WTC11 (cell line): ENCODE data around the gene GNPDA1. TPM values are rescaled to one million over a fixed set of nuclear protein-coding genes. Genes with fewer than 3 reads are reported as not detected.
A peak's percentile ranks its signal among the peaks of the same experiment; 100 is the strongest.

Experiments
- ATAC-seq: fragments of 200-7000 bp; cut with Tn5 transposase; 2 replicates; pipeline ENCODE4 v1.10.0; 2021; ENCODE audit warnings: mild to moderate bottlenecking, moderate library complexity
- CTCF ChIA-PET: fragments of 300-600 bp; sonication (Branson Sonifier 250); formaldehyde crosslinking; loops from one replicate; lab custom pipeline; 2021; ENCODE audit warnings: antibody characterized with exemption; lab: Charles Lee
- POLR2A ChIA-PET: fragments of 350-600 bp; sonication (Branson Sonifier 250); formaldehyde crosslinking; loops from one replicate; lab custom pipeline; 2021; ENCODE audit warnings: antibody characterized with exemption; lab: Charles Lee
- DNase-seq: peaks from one replicate; pipeline ENCODE4 v3.0.0; 2021; ENCODE audit warnings: low spot score
- H3K27ac Mint-ChIP-seq: 2 replicates; pipeline ENCODE4 v1.8.0; 2021; ENCODE audit warnings: mixed read lengths
- H3K27me3 Mint-ChIP-seq: 2 replicates; pipeline ENCODE4 v1.8.0; 2021; ENCODE audit warnings: low read depth, mild to moderate bottlenecking, moderate library complexity, mixed read lengths
- H3K36me3 Mint-ChIP-seq: 2 replicates; pipeline ENCODE4 v1.8.0; 2021; ENCODE audit warnings: mixed read lengths
- H3K4me1 Mint-ChIP-seq: 2 replicates; pipeline ENCODE4 v1.8.0; 2022; ENCODE audit warnings: mixed read lengths
- H3K4me3 Mint-ChIP-seq: 2 replicates; pipeline ENCODE4 v1.8.0; 2021; ENCODE audit warnings: mild to moderate bottlenecking, moderate library complexity, mixed read lengths
- H3K9me3 Mint-ChIP-seq: 2 replicates; pipeline ENCODE4 v1.8.0; 2021; ENCODE audit warnings: mixed read lengths
- CREB1 ChIP-seq: sonication (generic); formaldehyde crosslinking; IDR thresholded peaks from 2 replicates; pipeline ENCODE4 v1.8.0; 2023; ENCODE audit warnings: mild to moderate bottlenecking, missing genetic modification reagents
- HMGA2 ChIP-seq: fragments of 250-450 bp; sonication (Bioruptor Pico); IDR thresholded peaks from 2 replicates; pipeline ENCODE4 v1.4.0; 2021; ENCODE audit warnings: mild to moderate bottlenecking, moderate library complexity
- NR2C2 ChIP-seq: sonication (generic); formaldehyde crosslinking; IDR thresholded peaks from 2 replicates; pipeline ENCODE4 v1.8.0; 2022; ENCODE audit warnings: mild to moderate bottlenecking, missing genetic modification reagents
- NR3C1 ChIP-seq: sonication (generic); formaldehyde crosslinking; conservative IDR thresholded peaks from 2 replicates; pipeline ENCODE4 v1.8.1; 2023; ENCODE audit warnings: low read depth, mild to moderate bottlenecking, missing genetic modification reagents
- PREB ChIP-seq: sonication (generic); formaldehyde crosslinking; IDR thresholded peaks from 2 replicates; pipeline ENCODE4 v1.8.1; 2022; ENCODE audit warnings: mild to moderate bottlenecking, missing genetic modification reagents, moderate library complexity, borderline replicate concordance
- TEAD1 ChIP-seq: sonication (generic); formaldehyde crosslinking; IDR thresholded peaks from 2 replicates; pipeline ENCODE4 v1.8.0; 2022; ENCODE audit warnings: mild to moderate bottlenecking, missing genetic modification reagents
- ZBTB43 ChIP-seq: sonication (generic); formaldehyde crosslinking; IDR thresholded peaks from 2 replicates; pipeline ENCODE4 v1.8.1; 2023; ENCODE audit warnings: mild to moderate bottlenecking, missing genetic modification reagents
- ZNF138 ChIP-seq: sonication (generic); formaldehyde crosslinking; conservative IDR thresholded peaks from 2 replicates; pipeline ENCODE4 v1.8.1; 2022; ENCODE audit warnings: mild to moderate bottlenecking, moderate library complexity, missing genetic modification reagents
- ZNF317 ChIP-seq: sonication (generic); formaldehyde crosslinking; IDR thresholded peaks from 2 replicates; pipeline ENCODE4 v1.8.1; 2023; ENCODE audit warnings: low read depth, mild to moderate bottlenecking, moderate library complexity, missing genetic modification reagents, borderline replicate concordance
- ZNF396 ChIP-seq: fragments of 250-450 bp; sonication (Bioruptor Pico); IDR thresholded peaks from 2 replicates; pipeline ENCODE4 v1.8.0; 2021; ENCODE audit warnings: mild to moderate bottlenecking, moderate library complexity, borderline replicate concordance
- ZNF512 ChIP-seq: sonication (generic); formaldehyde crosslinking; IDR thresholded peaks from 2 replicates; pipeline ENCODE4 v1.8.1; 2022; ENCODE audit warnings: missing genetic modification reagents, borderline replicate concordance
- ZNF671 ChIP-seq: fragments of 250-450 bp; sonication (Bioruptor Pico); IDR thresholded peaks from 2 replicates; pipeline ENCODE4 v1.8.0; 2021; ENCODE audit warnings: mild to moderate bottlenecking
- total RNA-seq: library from RNA; stranded (reverse); gene quantifications from 3 replicates; pipeline ENCODE4 v1.2.3, GENCODE V29; 2021
- TF ChIP-seq, protein P1 (sequence below): sonication (generic); formaldehyde crosslinking; IDR thresholded peaks from 2 replicates; pipeline ENCODE4 v1.8.0; 2023; ENCODE audit warnings: missing genetic modification reagents

Gene GNPDA1
- total RNA-seq, 1 experiment from 2014 or later, result 54.8 TPM

GRCh38 chr5:141968914-141969608 lies 43.8 kb downstream of the GNPDA1 start, which contains the start of gene RNF14 (continued):
- TF ChIP-seq ZBTB43 (CRISPR knock-in tag) (peak; percentile 85; the same call in 1 of the 2 replicates), ZNF512 (CRISPR knock-in tag) (no peak), NR2C2 (CRISPR knock-in tag) (no peak)

DNA sequence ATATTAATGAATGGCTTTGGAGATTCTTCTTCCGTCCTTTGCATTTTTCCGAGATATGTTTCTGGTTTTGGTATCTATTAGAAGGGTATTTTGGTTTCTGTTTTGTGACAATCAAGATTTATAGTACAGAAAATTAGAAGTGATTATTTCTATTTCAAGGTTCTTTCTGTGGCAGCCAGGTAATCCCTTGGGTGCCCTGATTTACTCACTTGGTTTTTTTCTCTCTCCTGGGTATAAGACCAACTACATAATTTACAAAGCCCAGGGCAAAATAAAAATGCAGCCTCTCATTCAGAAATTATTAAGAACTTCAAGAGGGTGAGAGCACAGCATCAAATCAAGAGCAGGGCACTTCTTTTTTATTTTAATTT lies 45.9 kb downstream of the GNPDA1 start:
- H3K27ac Mint-ChIP-seq, result no peak overlapping the region
- no peak for TF ChIP-seq NR3C1 (CRISPR knock-in tag)
- TF ChIP-seq PREB, result no peak
- TF ChIP-seq ZNF396, result no peak
- TF ChIP-seq, all 79 proteins: peak for 0
- ChIA-PET CTCF (no interaction called here), POLR2A (no interaction called here)
- Mint-ChIP-seq H3K9me3 (no peaks in the 10 kb centered on the region), H3K4me3 (no peak overlapping the region), H3K27me3 (no peaks in the 10 kb centered on the region), H3K36me3 (peaks cover under 1% of the 10 kb centered on the region; the same call in 1 of the 2 replicates), H3K4me1 (peaks cover 19% of the 10 kb centered on the region)
- no peak for DNase-seq
- no peak for ATAC-seq

DNA sequence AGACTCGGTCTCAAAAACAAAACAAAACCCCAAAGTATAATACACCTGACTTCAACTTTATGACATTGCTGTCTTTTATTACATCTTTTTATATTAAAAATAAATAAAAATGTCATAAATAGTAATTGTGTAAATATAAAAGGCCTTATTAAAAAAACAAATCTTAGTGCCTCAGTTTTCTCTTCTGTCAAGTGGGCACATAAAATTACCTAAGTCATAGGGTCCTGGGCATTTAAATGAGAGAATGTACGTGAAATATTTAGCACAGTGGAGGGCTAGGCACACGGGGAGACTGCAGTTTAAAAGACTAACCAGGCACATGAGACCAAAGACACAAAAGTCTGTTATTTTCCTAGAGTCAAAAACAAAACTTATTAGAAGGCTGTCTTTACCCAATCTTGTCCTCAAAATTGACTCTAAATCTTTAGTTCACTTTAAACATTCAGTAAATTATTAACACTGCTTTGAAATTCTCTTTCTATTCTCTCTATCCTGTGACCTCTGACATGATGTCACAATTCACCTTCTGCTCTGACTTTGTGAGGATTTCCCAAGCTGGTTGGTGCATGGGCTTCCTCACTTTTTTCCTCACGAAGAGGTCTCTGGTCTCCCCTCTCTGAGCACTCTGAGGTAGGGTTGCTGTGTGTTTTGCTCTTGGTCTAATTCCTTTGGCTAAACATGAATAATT lies 46.4 kb downstream of the GNPDA1 start:
- no peaks in the 10 kb centered on the region for H3K36me3 Mint-ChIP-seq
- H3K4me1 Mint-ChIP-seq, result peaks cover 19% of the 10 kb centered on the region
- ChIA-PET CTCF (interaction anchor here (0.8 kb wide), 1 partner anchor 103 kb away, joined by 4 read pairs; no protein-coding TSS in a partner anchor), POLR2A (no interaction called here)
- TF ChIP-seq NR3C1 (CRISPR knock-in tag) (no peak), ZNF317 (CRISPR knock-in tag) (no peak), HMGA2 (CRISPR knock-in tag) (peak; percentile 15; the same call in 1 of the 2 replicates), ZNF138 (CRISPR knock-in tag) (no peak), ZBTB43 (CRISPR knock-in tag) (no peak), CREB1 (CRISPR knock-in tag) (no peak), ZNF671 (no peak), TEAD1 (no peak)
- TF ChIP-seq, protein P1, sequence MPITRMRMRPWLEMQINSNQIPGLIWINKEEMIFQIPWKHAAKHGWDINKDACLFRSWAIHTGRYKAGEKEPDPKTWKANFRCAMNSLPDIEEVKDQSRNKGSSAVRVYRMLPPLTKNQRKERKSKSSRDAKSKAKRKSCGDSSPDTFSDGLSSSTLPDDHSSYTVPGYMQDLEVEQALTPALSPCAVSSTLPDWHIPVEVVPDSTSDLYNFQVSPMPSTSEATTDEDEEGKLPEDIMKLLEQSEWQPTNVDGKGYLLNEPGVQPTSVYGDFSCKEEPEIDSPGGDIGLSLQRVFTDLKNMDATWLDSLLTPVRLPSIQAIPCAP, result no peak
- no peaks in the 10 kb centered on the region for H3K27me3 Mint-ChIP-seq
- DNase-seq, result no peak
- H3K9me3 Mint-ChIP-seq, result no peaks in the 10 kb centered on the region
- H3K4me3 Mint-ChIP-seq, result no peak overlapping the region
- no peak overlapping the region for H3K27ac Mint-ChIP-seq
- no peak for ATAC-seq
